ENCODE results near the gene ATG10. TPM values are rescaled to one million over a fixed set of nuclear protein-coding genes. Genes with fewer than 3 reads are reported as not detected.

The ATG10 gene
- total RNA-seq, 1 experiment from 2014 or later = 7.6 TPM

DNA sequence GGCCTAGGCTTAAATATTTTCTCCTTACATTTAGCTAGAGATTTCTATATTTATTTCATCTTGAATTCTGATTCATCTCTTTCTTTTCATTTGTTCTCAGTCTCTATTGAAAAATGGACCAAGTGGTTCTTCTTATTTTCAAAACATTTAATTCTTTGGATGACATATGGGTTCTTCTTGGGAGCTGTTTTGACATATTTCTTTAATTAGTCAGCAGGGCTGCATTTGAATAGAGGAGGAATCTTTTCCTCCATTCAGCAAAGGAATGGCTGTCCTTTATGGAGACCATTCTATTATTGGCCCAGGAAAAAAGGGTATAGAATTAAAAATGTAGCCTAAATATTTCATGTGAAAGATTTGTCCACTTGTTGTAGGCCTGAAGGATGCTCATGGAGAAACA is 196.5 kb downstream of the ATG10 start:
- Histone ChIP-seq H3K27me3 (ENCODE audit: insufficient read depth, low read length) (no peaks in the 10 kb centered on the region), H3K23me2 (ENCODE audit: insufficient read length, low read depth, low read length, poor library complexity, severe bottlenecking) (no peaks in the 10 kb centered on the region), H3K14ac (ENCODE audit: insufficient read depth, low read length) (no peak overlapping the region), H2BK12ac (ENCODE audit: insufficient read length, low read depth, low read length) (no peak overlapping the region), H3K9ac (ENCODE audit: extremely low read depth, insufficient read length, low read length) (no peak overlapping the region), H3T11ph (ENCODE audit: low read length) (no peak overlapping the region), H2BK5ac (ENCODE audit: insufficient read length, low read length) (no peak overlapping the region), H3K79me1 (ENCODE audit: insufficient read depth, low read depth, low read length, poor library complexity, severe bottlenecking) (no peaks in the 10 kb centered on the region), H4K20me1 (ENCODE audit: control insufficient read depth, insufficient read depth, insufficient read length) (no peaks in the 10 kb centered on the region), H3K23ac (ENCODE audit: insufficient read length, low read depth, low read length) (no peak overlapping the region), H3K79me2 (ENCODE audit: insufficient read depth, low read length) (no peaks in the 10 kb centered on the region), H2BK120ac (ENCODE audit: low read depth, low read length, poor library complexity, severe bottlenecking) (no peak overlapping the region), H3K9me3 (ENCODE audit: control insufficient read depth, low read depth, low read length) (no peaks in the 10 kb centered on the region), H3K4ac (ENCODE audit: low read depth, low read length) (no peak overlapping the region), H4K8ac (replicated peaks; ENCODE audit: insufficient read length, low read depth, low read length) (no peak overlapping the region), H2BK20ac (ENCODE audit: low read depth, low read length, poor library complexity, severe bottlenecking) (no peak overlapping the region), H2AFZ (ENCODE audit: low read length) (no peak overlapping the region), H3K18ac (ENCODE audit: insufficient read length, low read depth, low read length) (no peak overlapping the region), H3K4me1 (ENCODE audit: insufficient read depth, low read length) (peaks cover 5% of the 10 kb centered on the region; the same call in 1 of the 2 replicates), H4K91ac (ENCODE audit: insufficient read length, low read depth, low read length) (no peak overlapping the region), H3K27ac (ENCODE audit: insufficient read length, low read depth, low read length) (no peak overlapping the region), H3K4me2 (ENCODE audit: insufficient read depth, insufficient read length, low read length) (no peak overlapping the region), H2BK15ac (ENCODE audit: low read depth, low read length) (no peak overlapping the region), H4K5ac (ENCODE audit: insufficient read length, low read depth, low read length) (no peak overlapping the region), H2AK5ac (ENCODE audit: insufficient read length, low read length) (no peak overlapping the region), H3K56ac (ENCODE audit: insufficient read length, low read depth, low read length) (no peak overlapping the region)
- TF ChIP-seq, protein P1, sequence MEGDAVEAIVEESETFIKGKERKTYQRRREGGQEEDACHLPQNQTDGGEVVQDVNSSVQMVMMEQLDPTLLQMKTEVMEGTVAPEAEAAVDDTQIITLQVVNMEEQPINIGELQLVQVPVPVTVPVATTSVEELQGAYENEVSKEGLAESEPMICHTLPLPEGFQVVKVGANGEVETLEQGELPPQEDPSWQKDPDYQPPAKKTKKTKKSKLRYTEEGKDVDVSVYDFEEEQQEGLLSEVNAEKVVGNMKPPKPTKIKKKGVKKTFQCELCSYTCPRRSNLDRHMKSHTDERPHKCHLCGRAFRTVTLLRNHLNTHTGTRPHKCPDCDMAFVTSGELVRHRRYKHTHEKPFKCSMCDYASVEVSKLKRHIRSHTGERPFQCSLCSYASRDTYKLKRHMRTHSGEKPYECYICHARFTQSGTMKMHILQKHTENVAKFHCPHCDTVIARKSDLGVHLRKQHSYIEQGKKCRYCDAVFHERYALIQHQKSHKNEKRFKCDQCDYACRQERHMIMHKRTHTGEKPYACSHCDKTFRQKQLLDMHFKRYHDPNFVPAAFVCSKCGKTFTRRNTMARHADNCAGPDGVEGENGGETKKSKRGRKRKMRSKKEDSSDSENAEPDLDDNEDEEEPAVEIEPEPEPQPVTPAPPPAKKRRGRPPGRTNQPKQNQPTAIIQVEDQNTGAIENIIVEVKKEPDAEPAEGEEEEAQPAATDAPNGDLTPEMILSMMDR (conservative IDR thresholded peaks at IDR 0.05) = no peak
- Mint-ChIP-seq H3K36me3 (ENCODE audit: insufficient read depth in 1 of 3, low read depth in 3 of 3) (peaks cover 0 to 4% (median 0%) of the 10 kb centered on the region in 3 experiments; a peak in 1 of 7 replicates), H3K9me3 (no peaks in the 10 kb centered on the region), H3K4me1 (peaks cover 34 to 46% of the 10 kb centered on the region in 2 experiments), H3K4me3 (no peak overlapping the region), H3K27me3 (ENCODE audit: low read depth) (no peaks in the 10 kb centered on the region), H3K27ac (peak overlapping the region in 2 of 3 experiments; percentile 2 to 65; a peak in 3 of 7 replicates)
- no peak for DNase-seq

All from H9 (cell line).